Neural progenitor cell (in vitro differentiated cells): ENCODE data around the gene LSM3. TPM values are rescaled to one million over a fixed set of nuclear protein-coding genes. Genes with fewer than 3 reads are reported as not detected.

ENCODE experiments used
- DNase-seq: peaks from one replicate; pipeline ENCODE4 v3.0.0-alpha.2; 2016; ENCODE audit warnings: low spot score
- H2AFZ ChIP-seq: fragments of 200-600 bp; sonication (generic); replicated peaks from 2 replicates; pipeline ENCODE4 v1.6.1; 2016; ENCODE audit warnings: antibody characterized with exemption
- H3F3A ChIP-seq: fragments of 200-600 bp; sonication (generic); 2 replicates; pipeline ENCODE4 v1.6.1; 2016; ENCODE audit warnings: antibody characterized with exemption, low read depth
- H3K27ac ChIP-seq: fragments of 200-600 bp; sonication (generic); 2 replicates; pipeline ENCODE4 v1.5.1; 2016; ENCODE audit warnings: mild to moderate bottlenecking
- H3K27me3 ChIP-seq: fragments of 200-600 bp; sonication (generic); 2 replicates; pipeline ENCODE4 v1.6.1; 2016; ENCODE audit warnings: mild to moderate bottlenecking, moderate library complexity
- H3K36me3 ChIP-seq: fragments of 200-600 bp; sonication (generic); 2 replicates; pipeline ENCODE4 v1.5.1; 2016
- H3K4me1 ChIP-seq: fragments of 200-600 bp; sonication (generic); 2 replicates; pipeline ENCODE4 v1.6.1; 2016; ENCODE audit warnings: mixed run types
- H3K4me2 ChIP-seq: fragments of 200-600 bp; sonication (generic); 2 replicates; pipeline ENCODE4 v1.6.1; 2016
- H3K4me3 ChIP-seq: fragments of 200-600 bp; sonication (generic); 2 replicates; pipeline ENCODE4 v1.5.1; 2016
- H3K79me2 ChIP-seq: fragments of 200-600 bp; sonication (generic); 2 replicates; pipeline ENCODE4 v1.6.1; 2016; ENCODE audit warnings: low read depth
- H3K9ac ChIP-seq: fragments of 200-600 bp; sonication (generic); 2 replicates; pipeline ENCODE4 v1.6.1; 2016
- H3K9me3 ChIP-seq: fragments of 200-600 bp; sonication (generic); 2 replicates; pipeline ENCODE4 v1.5.1; 2016; ENCODE audit warnings: low read depth
- H4K20me1 ChIP-seq: fragments of 200-600 bp; sonication (generic); 2 replicates; pipeline ENCODE4 v1.6.1; 2016; ENCODE audit warnings: low read depth
- H3K27ac Mint-ChIP-seq: 3 replicates; pipeline ENCODE4 v1.8.0; 2021; ENCODE audit warnings: mixed read lengths
- H3K27me3 Mint-ChIP-seq: 2 replicates; pipeline ENCODE4 v1.8.0; 2022; ENCODE audit warnings: low read depth, mild to moderate bottlenecking, inconsistent platforms, moderate library complexity, mixed read lengths; ENCODE audit not compliant: insufficient read depth
- H3K36me3 Mint-ChIP-seq: 3 replicates; pipeline ENCODE4 v1.8.0; 2021; ENCODE audit warnings: mixed read lengths
- H3K4me1 Mint-ChIP-seq: 3 replicates; pipeline ENCODE4 v1.8.0; 2021; ENCODE audit warnings: mixed read lengths
- H3K4me3 Mint-ChIP-seq: 3 replicates; pipeline ENCODE4 v1.8.0; 2021; ENCODE audit warnings: mild to moderate bottlenecking, moderate library complexity, mixed read lengths
- H3K9me3 Mint-ChIP-seq: 3 replicates; pipeline ENCODE4 v1.8.0; 2020; ENCODE audit warnings: mixed read lengths
- EZH2 ChIP-seq: fragments of 200-600 bp; sonication (generic); IDR thresholded peaks from 2 replicates; pipeline ENCODE4 v1.6.1; 2017; ENCODE audit warnings: antibody characterized with exemption, mild to moderate bottlenecking, moderate library complexity
- EZH2phosphoT487 ChIP-seq: fragments of 200-600 bp; sonication (generic); IDR thresholded peaks from 2 replicates; pipeline ENCODE4 v1.6.1; 2017; ENCODE audit warnings: antibody characterized with exemption
- total RNA-seq: library from RNA; depleted of rRNA; stranded (reverse); fragments of >200 nt; gene quantifications from 2 replicates; pipeline ENCODE4 v1.2.3, GENCODE V29; 2015; ENCODE audit warnings: low replicate concordance
- TF ChIP-seq, protein P1 (sequence below): fragments of 200-600 bp; sonication (generic); IDR thresholded peaks from 2 replicates; pipeline ENCODE4 v1.5.1; 2017; ENCODE audit warnings: antibody characterized with exemption, mild to moderate bottlenecking

LSM3 gene
- total RNA-seq, 1 donor from 2014 or later, result 36.2 TPM

DNA sequence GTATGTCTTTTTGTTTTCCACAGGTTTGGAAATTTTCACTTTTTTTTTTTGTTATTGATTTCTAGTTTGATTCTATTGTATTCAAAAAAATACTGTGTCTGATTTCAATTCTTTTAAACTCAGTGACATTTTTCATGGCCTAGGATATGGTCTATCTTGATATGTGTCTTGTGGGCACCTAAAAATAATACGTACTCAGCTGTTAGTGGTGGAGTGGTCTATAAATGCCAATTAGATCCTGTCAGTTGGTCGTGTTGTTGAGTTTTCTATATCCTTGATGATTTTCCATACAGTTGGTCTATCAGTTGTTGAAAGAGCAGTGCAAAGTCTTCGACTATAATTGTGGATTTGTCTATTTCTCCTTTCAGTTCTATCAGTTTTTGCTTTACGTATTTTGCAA is 61.7 kb downstream of the LSM3 start:
- TF ChIP-seq EZH2 (no peak), EZH2phosphoT487 (no peak)
- TF ChIP-seq, protein P1, sequence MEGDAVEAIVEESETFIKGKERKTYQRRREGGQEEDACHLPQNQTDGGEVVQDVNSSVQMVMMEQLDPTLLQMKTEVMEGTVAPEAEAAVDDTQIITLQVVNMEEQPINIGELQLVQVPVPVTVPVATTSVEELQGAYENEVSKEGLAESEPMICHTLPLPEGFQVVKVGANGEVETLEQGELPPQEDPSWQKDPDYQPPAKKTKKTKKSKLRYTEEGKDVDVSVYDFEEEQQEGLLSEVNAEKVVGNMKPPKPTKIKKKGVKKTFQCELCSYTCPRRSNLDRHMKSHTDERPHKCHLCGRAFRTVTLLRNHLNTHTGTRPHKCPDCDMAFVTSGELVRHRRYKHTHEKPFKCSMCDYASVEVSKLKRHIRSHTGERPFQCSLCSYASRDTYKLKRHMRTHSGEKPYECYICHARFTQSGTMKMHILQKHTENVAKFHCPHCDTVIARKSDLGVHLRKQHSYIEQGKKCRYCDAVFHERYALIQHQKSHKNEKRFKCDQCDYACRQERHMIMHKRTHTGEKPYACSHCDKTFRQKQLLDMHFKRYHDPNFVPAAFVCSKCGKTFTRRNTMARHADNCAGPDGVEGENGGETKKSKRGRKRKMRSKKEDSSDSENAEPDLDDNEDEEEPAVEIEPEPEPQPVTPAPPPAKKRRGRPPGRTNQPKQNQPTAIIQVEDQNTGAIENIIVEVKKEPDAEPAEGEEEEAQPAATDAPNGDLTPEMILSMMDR, result no peak
- Histone ChIP-seq H3K9me3 (no peaks in the 10 kb centered on the region), H3F3A (peaks cover 6% of the 10 kb centered on the region), H2AFZ (no peak overlapping the region), H4K20me1 (no peaks in the 10 kb centered on the region), H3K4me1 (peaks cover 11% of the 10 kb centered on the region), H3K9ac (no peak overlapping the region), H3K27ac (no peak overlapping the region), H3K4me2 (no peak overlapping the region), H3K27me3 (no peaks in the 10 kb centered on the region), H3K4me3 (no peak overlapping the region), H3K79me2 (no peaks in the 10 kb centered on the region), H3K36me3 (no peaks in the 10 kb centered on the region)
- Mint-ChIP-seq H3K9me3 (no peaks in the 10 kb centered on the region), H3K4me3 (no peak overlapping the region), H3K36me3 (no peaks in the 10 kb centered on the region), H3K4me1 (peaks cover 14% of the 10 kb centered on the region), H3K27ac (no peak overlapping the region), H3K27me3 (no peaks in the 10 kb centered on the region)
- no peak for DNase-seq

GRCh38 chr3:14241716-14242115 is 63.1 kb downstream of the LSM3 start:
- Histone ChIP-seq H3F3A (peaks cover 6% of the 10 kb centered on the region), H3K36me3 (no peaks in the 10 kb centered on the region), H3K9me3 (no peaks in the 10 kb centered on the region), H2AFZ (no peak overlapping the region), H3K9ac (no peak overlapping the region), H3K4me1 (peaks cover 11% of the 10 kb centered on the region), H4K20me1 (no peaks in the 10 kb centered on the region), H3K27ac (no peak overlapping the region), H3K79me2 (no peaks in the 10 kb centered on the region), H3K4me2 (no peak overlapping the region), H3K4me3 (no peak overlapping the region), H3K27me3 (no peaks in the 10 kb centered on the region)
- Mint-ChIP-seq H3K27me3 (no peaks in the 10 kb centered on the region), H3K9me3 (no peaks in the 10 kb centered on the region), H3K36me3 (no peaks in the 10 kb centered on the region), H3K4me3 (no peak overlapping the region), H3K4me1 (peaks cover 14% of the 10 kb centered on the region), H3K27ac (no peak overlapping the region)
- no peak for DNase-seq
- TF ChIP-seq EZH2 (no peak), EZH2phosphoT487 (no peak)
- TF ChIP-seq, protein P1, result no peak

GRCh38 chr3:14242490-14243311 is 64.1 kb downstream of the LSM3 start:
- Mint-ChIP-seq H3K4me1 (peaks cover 14% of the 10 kb centered on the region), H3K4me3 (no peak overlapping the region), H3K27me3 (no peaks in the 10 kb centered on the region), H3K9me3 (no peaks in the 10 kb centered on the region), H3K27ac (peak overlapping the region; percentile 35), H3K36me3 (no peaks in the 10 kb centered on the region)
- DNase-seq, result peak; percentile 54
- TF ChIP-seq, protein P1, result no peak
- TF ChIP-seq EZH2, result no peak
- no peak for TF ChIP-seq EZH2phosphoT487
- H3K4me1 ChIP-seq, result peaks cover 11% of the 10 kb centered on the region
- H3K27ac ChIP-seq, result no peak overlapping the region
- H3K27me3 ChIP-seq, result no peaks in the 10 kb centered on the region
- H3K9me3 ChIP-seq, result no peaks in the 10 kb centered on the region
- no peaks in the 10 kb centered on the region for H3K79me2 ChIP-seq
- H4K20me1 ChIP-seq, result no peaks in the 10 kb centered on the region
- no peak overlapping the region for H3K9ac ChIP-seq
- H3K4me2 ChIP-seq, result peak overlapping the region; percentile 57
- peak overlapping the region; percentile 83 for H2AFZ ChIP-seq
- peaks cover 6% of the 10 kb centered on the region for H3F3A ChIP-seq
- H3K36me3 ChIP-seq, result no peaks in the 10 kb centered on the region
- no peak overlapping the region for H3K4me3 ChIP-seq
